Left ventricle myocardium superior (tissue), 1 donor: ENCODE data around the gene TRDN. TPM values are rescaled to one million over a fixed set of nuclear protein-coding genes. Genes with fewer than 3 reads are reported as not detected.
"Not testable (repeated sequence)": the region's sequence is repeated elsewhere in the genome, so short reads cannot be mapped to it uniquely, and the experiment has no call there.

Experiments
- ATAC-seq: fragments of 200-7000 bp; cut with Tn5 transposase; one replicate; pipeline ENCODE4 v1.9.1; 2020; ENCODE audit warnings: mild to moderate bottlenecking, moderate library complexity
- DNase-seq: peaks from one replicate; pipeline ENCODE4 v3.0.0-alpha.2; 2020
- intact Hi-C: fragments of 100-400 bp; cut with micrococcal nuclease; formaldehyde crosslinking; loops from one replicate; pipeline ENCODE4 v1.11.0; 2022
- total RNA-seq: library from RNA; stranded (reverse); fragmentation: NEBNext Ultra II Directional; extraction: Animal tissue kit (Norgen Biotek cat#: 25700); gene quantifications from one replicate; pipeline ENCODE4 v1.2.1, GENCODE V29; 2021
- donor health status: DM: no; HTN: yes; CAD: no; lungs with severe emphysema.

The TRDN gene
- total RNA-seq, 1 donor from 2014 or later: 470 TPM

DNA sequence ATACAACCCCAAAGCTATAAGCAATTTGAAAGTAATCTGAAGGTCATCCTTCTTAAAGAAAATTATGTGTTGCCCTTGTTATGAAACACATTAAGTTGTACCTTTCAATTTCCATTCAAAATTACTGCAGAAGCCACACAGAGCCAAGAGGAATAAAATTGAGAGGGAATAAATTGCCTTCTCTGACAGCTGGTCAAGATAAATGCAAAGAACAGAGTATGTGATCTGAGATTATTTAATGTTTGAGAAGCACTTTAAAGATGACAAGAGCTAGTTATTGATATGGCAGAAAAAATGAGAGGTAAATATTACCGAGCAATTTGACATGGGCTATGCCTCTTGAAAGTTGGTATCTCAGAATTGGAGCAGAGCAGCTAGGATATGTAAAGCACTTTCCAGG lies 61.6 kb downstream of the TRDN start:
- ATAC-seq (no peak), DNase-seq (no peak)
- intact Hi-C loops: no loop called here

DNA sequence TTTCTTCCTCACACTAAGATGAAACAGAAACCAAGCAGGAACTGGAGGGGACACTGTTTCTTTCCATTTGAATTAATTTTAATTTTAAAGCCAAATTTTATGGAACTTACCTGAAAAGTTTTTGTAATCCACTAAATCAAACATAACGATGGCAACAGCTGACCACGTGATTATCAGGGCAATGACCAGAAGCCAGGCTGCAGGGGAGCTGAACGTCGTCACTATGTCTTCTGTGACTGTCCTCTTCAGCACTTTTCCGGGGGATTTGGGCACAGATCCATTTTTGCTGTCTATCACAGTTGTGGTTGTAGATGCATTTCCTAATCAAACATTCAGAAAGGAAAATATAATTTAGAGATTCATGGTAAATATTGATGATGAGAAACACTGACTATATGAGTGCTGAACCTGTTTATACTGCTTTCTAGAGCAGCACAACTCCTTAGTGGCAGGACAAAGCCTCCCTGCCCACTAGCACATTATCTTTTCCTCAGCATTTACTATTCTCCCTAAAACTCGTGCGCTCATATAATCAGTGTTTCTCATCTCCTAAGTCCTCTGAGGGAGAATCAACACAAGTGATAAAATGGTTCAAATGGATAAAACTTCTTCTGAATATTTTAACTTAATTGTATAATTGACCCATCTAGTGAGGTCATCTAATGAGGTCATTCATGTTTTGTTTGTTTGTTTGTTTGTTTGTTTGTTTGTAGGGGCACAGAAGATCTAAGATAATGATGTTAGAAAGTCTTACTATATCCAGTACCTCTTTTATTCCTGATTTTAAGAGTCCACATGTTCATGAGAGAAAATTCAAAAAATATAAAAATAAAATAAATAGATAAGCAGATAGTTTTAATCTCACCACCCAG lies 65.7 kb downstream of the TRDN start:
- DNase-seq: no peak
- intact Hi-C loops: no loop called here
- ATAC-seq: peak; percentile 46

DNA sequence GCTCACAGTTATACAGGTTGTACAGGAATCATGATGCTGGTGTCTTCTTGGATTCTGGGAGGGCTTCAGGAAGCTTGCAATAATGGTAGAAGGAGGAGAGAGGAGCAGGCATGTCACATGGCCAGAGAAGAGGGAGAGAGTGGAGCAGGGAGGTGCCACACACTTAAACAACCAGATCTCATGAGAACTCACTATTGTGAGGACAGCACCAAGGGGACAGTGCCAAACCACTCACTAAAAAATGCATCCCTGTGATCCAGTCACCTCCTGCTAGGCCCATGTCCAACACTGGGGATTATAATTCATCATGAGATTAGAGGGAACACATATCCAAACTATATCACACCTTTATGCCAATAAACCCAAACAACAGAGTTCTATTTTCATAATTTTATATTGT lies 67.2 kb downstream of the TRDN start:
- peak; percentile 80 for ATAC-seq
- intact Hi-C loops: no loop called here
- DNase-seq: no peak

DNA sequence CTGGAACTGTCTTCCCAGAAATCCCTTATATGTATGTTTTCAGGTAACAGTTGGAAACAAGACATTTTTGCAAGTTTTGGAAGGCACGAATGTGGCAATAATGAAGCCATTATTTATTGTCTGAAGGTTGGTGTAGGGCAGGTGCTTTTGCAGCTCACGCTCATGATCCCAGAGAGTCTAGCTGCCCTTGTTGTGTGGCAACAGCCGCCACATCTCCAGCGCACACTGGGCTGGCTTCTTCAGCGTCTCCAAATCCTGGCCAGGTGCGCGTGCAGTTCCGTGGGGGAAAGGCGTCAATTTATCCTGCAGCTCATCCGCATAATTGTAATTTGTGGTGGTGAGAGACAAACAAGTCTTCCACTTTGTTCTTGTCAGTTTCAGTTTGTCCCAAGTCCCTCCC lies 71.2 kb downstream of the TRDN start:
- no peak for ATAC-seq
- no peak for DNase-seq
- intact Hi-C loops: no loop called here

DNA sequence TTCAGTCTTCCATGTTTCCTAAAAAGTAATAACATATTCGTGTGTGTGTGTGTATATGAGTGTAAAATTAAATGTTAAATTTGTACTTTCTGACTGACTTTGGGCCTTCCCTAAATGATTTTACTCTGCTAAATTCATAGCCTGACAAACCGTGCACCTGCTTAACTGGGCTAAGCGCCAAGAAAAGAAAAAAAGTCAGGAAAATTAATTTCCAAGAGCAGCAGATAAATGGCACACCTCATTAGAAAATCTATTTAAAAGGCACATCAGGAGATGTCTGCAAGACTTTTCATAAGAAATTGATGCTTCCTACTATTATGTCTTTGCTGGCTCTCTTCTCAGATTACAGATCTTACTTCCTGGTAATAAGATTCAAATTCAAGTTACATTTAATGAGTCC lies 72.4 kb downstream of the TRDN start:
- intact Hi-C loops: no loop called here
- DNase-seq: no peak
- no peak for ATAC-seq

DNA sequence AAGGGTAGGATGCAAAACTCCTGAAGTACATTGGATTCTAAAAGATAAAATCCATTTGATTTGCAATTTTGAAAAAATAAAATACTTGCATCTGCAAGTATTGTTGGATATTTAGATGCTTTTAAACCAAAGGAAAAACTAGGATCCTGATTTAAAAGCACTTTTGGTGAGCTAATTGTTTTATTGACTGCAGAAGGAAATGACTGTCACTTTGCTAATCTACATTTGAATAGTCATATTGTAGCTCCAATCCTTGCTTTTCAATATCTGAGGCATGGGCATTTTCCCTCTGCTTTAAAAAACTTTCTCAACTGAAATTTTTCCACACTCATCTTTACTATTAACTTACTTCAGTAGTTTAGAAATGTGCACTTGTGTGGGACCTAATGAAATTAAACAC lies 74.1 kb downstream of the TRDN start:
- intact Hi-C loops: no loop called here
- ATAC-seq: no peak

DNA sequence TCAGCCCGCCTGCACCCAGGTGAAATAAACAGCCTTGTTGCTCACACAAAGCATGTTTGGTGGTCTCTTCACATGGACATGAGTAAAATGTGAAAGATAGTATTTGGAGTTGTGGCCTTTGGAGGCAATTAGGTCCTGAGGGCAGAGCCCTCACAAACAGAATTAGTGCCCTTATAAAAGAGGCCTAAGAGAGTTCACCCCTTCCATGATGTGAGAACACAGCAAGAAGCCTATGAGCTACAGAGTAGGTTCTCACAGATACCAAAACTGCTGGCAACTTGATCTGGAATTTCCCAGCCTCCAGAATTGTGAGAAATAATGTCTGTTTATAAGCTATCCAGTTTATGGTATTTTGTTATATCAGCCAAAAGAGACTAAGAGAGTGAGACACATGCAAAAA lies 74.5 kb downstream of the TRDN start:
- intact Hi-C loops: no loop called here
- DNase-seq (no peak), ATAC-seq (no peak)

More for the DNA sequence above, 74.1 kb downstream of the TRDN start:
- DNase-seq: no peak

DNA sequence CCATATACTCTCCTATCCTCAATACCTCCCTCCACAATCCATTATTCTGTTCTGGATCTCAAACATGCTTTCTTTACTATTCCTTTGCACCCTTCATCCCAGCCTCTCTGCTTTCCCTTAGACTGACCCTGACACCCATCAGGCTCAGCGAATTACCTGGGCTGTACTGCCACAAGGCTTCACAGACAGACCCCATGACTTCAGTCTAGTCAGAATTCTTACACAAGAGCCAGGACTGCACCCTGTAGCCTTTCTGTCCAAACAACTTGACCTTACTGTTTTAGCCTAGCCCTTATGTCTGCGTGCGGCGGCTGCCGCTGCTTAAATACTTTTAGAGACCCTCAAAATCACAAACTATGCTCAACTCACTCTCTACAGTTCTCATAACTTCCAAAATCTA lies 76.9 kb downstream of the TRDN start:
- intact Hi-C loops, ATAC-seq, DNase-seq: not testable (repeated sequence)

DNA sequence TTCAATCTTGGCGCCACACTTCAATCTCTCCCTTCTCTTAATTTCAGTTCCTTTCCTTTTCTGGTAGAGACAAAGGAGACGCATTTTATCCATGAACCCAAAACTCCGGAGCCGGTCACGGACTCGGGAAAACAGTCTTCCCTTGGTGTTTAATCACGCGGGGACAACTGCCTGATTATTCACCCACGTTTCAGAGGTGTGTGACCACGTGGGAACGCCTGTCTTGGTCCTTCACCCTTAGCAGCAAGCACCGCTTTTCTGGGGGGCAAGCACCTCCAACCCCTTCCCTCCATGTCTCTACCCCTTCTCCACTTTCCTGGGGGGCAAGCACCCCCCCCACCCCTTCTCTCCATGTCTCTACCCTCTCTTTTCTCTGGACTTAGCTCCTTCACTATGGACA lies 79.3 kb downstream of the TRDN start:
- intact Hi-C loops, DNase-seq, ATAC-seq: not testable (repeated sequence)

DNA sequence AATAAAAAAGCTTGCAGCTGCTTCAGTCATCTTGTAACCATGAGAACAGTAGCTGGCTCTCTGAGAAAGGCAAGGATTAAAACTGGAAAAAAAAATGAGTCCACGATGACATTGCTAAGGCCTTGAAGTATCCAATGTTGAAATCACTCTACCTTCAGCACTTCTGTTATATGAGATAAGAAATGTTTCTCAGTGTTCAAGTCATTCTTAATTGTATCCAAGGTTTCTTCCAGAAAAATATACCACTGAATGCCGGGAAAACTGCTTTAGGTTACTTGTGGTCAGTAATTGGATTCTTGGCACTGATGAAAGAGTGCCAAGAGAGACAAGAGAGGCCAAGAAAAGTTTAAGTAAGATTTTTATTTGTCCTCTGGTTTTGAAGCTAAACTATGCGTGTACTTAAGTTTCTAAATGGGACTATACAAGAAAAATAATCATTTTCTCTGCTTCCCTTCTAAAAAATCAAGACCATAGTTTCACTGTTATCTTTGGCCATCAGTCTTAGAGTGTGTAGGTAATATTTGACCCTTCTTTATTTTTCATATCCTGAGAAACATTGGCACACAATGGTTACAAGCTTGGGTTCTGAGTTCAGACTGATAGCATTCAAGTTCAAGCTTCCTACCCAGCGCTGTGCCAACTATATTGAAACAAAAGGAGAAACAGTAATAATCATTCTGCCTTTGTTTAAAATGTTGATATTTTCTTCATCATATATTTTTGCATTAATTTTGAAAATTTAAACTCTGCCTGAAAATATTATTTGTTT lies 84.6 kb downstream of the TRDN start:
- peak; percentile 29 for ATAC-seq
- intact Hi-C loops: no loop called here
- no peak for DNase-seq

DNA sequence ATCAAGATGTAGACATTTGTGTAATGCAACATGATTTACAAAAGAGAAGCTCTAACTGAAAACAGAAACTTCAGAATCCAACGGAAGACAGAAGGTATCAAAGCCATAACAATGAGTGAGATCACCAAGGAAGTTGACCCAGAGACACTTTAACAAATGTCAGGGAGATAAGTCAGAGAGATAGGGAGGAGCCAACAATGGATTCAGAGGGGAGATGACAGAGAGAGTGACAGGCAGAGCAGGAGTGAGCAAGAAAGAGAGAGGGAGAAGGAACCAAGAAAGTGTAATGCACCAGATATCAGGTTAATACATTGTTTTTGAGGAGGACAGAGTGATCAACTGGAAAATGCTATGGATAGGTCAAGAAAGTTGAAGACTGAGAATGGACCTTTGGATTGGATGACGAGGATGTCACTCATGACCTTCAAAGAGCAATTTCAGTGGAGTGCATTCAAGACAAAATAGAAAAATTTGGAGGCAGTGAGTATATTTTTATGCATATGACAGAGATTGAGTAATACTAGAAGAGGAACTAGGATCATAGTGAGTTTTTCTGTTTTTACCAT lies 86.6 kb downstream of the TRDN start:
- ATAC-seq: peak; percentile 32
- intact Hi-C loops: no loop called here
- DNase-seq: no peak

DNA sequence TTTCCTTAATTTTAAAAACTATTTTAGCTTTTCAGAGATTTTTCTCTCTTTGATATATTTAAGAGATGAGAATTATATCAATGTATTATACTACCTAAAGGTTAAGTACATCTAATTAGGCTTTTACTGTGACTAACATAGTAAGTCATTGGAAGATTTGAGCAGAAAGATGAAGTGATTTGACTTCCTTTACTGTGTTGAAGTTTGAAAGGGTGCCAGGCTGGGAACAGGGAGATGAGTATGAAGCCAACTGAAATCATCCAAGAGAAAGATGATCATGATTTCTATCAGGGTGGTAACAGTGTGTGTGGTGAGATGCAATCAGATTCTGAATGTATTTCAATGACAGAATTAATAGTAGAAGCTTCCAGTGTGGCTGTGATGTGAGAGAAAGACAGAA lies 87.3 kb downstream of the TRDN start:
- no peak for ATAC-seq
- intact Hi-C loops: no loop called here
- no peak for DNase-seq

DNA sequence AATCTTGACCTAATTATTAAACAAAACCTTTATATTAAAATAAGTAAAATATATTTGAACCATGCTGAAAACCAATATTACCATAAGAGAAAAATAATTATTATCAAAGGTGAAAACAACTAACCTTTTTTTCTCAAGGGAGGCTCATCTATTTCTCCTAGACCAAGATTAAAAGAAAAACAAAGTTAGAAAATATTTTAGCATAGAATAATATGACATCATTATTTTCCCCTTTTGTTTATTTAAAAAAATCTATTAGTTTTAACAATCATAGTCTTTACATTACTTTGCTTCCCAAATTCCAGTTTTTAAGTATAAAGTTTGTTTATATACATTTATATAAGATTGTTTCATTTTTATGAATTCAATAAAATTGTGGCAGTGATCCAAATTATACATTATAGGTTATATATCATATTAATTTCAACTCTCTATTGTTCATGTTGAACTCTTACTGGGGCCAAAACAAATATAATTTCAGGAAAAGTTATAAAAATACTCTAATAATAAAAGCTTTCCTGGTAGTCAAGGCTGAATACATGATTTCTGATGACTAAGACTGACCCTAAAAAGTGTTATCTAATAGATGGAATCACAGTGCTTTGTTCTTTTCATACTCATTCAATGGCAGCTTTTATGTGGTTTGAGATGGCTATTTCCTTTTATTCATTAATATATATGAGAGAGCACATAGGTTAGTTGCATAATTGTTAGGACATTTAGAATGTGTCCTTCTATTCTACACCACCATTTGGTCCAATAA lies 89.4 kb downstream of the TRDN start:
- intact Hi-C loops: no loop called here
- no peak for DNase-seq
- ATAC-seq: no peak

DNA sequence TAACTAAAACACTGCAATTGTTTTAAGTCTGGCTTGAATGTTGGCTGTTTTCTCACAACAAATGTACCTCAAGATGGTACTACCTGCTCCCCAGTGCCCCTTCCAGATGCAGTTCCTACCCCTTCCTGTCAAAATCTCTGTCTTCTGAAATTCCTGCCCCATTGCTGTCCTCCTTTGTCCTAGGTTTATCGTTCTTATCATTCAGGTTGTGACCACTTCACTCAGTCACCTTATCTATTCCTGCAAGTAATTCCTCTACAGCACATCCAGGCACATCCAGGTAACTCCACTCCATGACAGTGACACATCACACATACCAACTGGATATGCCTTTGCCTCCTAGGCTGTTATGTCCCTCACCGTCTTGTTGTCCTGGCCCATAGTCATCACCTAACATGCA lies 90.2 kb downstream of the TRDN start:
- intact Hi-C loops: no loop called here
- peak; percentile 22 for ATAC-seq
- DNase-seq: no peak

DNA sequence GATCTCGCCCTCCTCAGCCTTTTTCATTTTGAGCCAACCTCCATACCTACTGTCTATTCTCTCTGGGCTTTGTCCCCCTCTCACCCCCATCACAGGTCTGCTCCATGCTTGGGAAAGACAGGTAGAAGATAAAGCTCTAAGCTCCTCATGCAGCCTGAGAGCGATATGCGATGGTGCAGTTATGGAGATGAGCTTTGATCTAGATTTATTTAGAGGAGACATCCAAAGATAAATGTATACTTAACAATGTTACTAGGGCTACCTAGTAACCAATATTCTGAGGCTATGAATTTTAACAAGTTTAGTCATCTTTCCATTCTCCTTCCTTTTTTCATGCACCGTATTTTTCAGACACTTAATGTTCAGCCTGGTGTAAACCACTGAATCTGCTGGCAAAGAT lies 95.3 kb downstream of the TRDN start:
- ATAC-seq: no peak

DNA sequence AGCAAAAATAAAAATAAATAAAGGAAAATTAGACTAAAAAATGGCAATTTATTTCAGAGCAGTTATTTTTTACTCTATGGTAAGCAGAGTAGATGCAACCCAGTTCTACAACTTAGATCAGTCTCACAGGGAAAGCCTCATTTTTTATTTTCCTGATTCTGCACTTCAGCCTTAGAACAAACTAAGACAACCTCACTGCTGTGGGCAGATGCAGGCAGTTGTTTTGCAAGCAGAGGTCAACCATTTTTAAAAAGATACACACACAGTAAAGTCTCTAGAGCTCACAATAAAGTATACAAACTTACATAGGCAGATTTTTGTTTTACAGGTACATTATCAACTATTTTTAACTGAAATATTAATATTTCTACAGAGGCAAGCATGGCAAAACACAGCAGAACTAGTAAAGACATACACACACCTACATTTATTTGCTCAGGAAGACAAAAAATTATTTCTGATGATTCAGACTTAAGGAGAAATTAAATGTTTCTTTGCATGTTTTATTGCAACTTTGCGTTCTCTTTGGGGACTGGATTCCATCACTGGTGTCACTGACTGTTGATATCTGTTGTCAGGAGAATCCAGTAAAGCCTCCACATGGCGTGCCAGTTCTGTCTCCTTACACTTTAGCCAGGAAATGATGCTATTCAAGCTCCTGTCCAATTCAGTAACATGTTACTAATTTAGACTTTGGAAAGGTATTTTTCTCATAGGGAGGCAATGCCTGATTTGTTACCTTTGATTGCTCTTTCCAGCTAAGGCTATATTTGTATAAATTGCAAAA lies 102.7 kb downstream of the TRDN start:
- ATAC-seq: peak; percentile 96
- no peak for DNase-seq
- intact Hi-C loops: no loop called here

More for the DNA sequence above, 95.3 kb downstream of the TRDN start:
- no peak for DNase-seq
- intact Hi-C loops: no loop called here

DNA sequence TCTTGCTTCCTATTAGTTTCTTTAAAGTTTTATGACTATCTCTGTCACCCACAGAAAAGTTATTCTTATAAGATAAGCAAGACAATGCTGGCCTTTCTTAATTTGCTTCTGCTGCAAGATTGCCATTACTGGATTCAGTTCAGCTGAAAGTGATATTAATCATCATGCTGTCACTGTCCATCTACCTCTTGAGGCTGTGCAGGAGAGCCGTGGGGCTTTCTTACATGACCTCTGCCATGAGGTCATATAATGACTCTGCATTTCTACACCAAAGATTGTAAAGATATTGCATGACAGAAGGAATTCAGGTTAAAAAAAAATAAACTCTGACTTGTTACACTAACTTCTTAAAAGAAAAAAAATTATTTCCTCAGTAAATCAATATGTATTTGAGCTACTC lies 106.9 kb downstream of the TRDN start:
- intact Hi-C loops: no loop called here
- no peak for DNase-seq
- no peak for ATAC-seq

DNA sequence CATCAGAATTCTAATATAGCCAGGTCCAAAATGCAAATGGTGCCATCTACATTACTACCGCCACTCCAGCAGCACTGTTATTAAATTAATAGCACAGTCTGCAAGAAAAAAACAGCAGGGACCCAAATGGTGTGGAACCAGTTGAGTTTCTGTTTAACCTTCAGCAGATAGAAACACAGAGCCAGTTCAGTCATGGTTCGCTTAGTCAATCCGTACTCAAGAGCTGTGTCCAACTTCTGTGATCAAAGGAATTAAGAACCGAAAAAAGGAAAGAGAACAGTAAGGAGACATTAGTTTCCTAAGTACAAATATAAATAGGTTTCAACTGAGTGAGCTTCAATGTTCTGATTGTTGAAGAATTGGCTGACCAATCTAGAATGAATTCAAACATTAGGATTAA lies 107.7 kb downstream of the TRDN start:
- DNase-seq (no peak), ATAC-seq (no peak)
- intact Hi-C loops: no loop called here

DNA sequence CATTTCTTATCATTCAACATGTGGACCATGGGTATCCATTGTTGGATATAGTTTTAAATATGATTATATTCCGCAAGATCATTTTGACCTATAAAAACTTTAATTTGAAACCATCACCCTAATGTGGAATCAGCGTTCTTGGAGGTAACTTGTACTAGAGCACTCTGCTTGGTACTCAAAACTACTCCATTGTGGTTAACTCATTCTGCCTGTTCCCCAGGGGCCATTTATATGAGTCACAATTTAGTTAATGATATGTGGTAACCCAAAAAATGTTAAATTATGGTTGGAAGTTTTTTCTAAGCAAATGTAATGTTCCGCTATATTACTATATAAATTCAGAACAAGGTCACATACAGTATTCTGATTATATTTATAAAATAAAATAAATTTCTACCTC lies 109.3 kb downstream of the TRDN start:
- DNase-seq (no peak), ATAC-seq (no peak)
- intact Hi-C loops: no loop called here
